SU-DHL-6 (cell line): ENCODE data around the gene URM1.

Source experiments
- EZH2phosphoT487 ChIP-seq: fragments of 200-600 bp; sonication (generic), shearing (Covaris generic); conservative IDR thresholded peaks from 2 replicates; pipeline ENCODE4 v1.6.1; 2018; ENCODE audit warnings: mild to moderate bottlenecking, antibody characterized with exemption, low read length, moderate library complexity, mixed read lengths
- TF ChIP-seq, protein P1 (sequence below): fragments of 200-600 bp; sonication (generic); IDR thresholded peaks from one replicate; pipeline ENCODE4 v1.5.1; 2017; ENCODE audit warnings: antibody characterized with exemption, mild to moderate bottlenecking, low read length, moderate library complexity; ENCODE audit not compliant: insufficient read depth, poor library complexity, severe bottlenecking

DNA sequence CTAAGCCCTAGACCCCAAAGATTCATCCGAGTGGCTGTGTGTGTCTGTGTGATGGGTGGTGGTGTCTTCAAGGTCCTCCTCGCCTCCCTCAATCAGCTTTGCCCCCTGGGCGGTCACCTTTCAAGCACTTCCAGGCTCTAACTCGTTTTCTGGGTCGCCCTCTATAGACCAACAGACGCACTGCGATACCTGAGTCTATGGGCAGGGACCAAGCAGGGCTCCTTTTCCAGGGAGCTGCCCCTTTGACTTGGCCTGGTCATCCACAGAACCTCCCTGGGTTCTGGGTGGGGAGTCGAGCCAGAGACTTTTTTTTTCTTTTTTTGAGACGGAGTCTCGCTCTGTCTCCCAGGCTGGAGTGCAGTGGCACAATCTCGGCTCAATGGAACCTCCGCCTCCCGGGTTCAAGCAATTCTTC lies 29.7 kb upstream of the URM1 start:
- TF ChIP-seq EZH2phosphoT487, result no peak
- TF ChIP-seq, protein P1, sequence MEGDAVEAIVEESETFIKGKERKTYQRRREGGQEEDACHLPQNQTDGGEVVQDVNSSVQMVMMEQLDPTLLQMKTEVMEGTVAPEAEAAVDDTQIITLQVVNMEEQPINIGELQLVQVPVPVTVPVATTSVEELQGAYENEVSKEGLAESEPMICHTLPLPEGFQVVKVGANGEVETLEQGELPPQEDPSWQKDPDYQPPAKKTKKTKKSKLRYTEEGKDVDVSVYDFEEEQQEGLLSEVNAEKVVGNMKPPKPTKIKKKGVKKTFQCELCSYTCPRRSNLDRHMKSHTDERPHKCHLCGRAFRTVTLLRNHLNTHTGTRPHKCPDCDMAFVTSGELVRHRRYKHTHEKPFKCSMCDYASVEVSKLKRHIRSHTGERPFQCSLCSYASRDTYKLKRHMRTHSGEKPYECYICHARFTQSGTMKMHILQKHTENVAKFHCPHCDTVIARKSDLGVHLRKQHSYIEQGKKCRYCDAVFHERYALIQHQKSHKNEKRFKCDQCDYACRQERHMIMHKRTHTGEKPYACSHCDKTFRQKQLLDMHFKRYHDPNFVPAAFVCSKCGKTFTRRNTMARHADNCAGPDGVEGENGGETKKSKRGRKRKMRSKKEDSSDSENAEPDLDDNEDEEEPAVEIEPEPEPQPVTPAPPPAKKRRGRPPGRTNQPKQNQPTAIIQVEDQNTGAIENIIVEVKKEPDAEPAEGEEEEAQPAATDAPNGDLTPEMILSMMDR, result peak; percentile 72
